SK-N-SH (cell line): ENCODE results near the gene CBR4. TPM values are rescaled to one million over a fixed set of nuclear protein-coding genes. Genes with fewer than 3 reads are reported as not detected.

Experiments
- CTCF ChIA-PET: fragments of 300-600, 350-600 bp; formaldehyde crosslinking; extraction: SDS; loops from one replicate; lab custom pipeline; 2021; lab: Yijun Ruan, JAX
- POLR2A ChIA-PET: fragments of 350-600 bp; sonication (Branson Sonifier 250); formaldehyde crosslinking; extraction: SDS; loops from one replicate; lab custom pipeline; 2020; ENCODE audit warnings: antibody characterized with exemption, inconsistent platforms; lab: Yijun Ruan, JAX
- DNase-seq: peaks from one replicate; pipeline ENCODE4 v3.0.0; 2012
- H2AFZ ChIP-seq: fragments of 200-600 bp; sonication (generic); 2 replicates; pipeline ENCODE4 v1.8.1; 2016; ENCODE audit warnings: antibody characterized with exemption, mild to moderate bottlenecking, low read depth
- H3F3A ChIP-seq: fragments of 200-600 bp; sonication (generic); replicated peaks from 2 replicates; pipeline ENCODE3; 2016; ENCODE audit warnings: antibody characterized with exemption, mild to moderate bottlenecking; ENCODE audit not compliant: insufficient read depth
- H3K27ac ChIP-seq, 2 experiments: fragments of 200-500 bp in 1 of 2; fragments of 200-600 bp in 1 of 2; sonication (Bioruptor generic) in 1 of 2; sonication (generic), shearing (Covaris generic) in 1 of 2; 2 replicates each; pipeline versions ENCODE4 v1.5.1 to v1.6.1; 2014 to 2016; ENCODE audit warnings: low read depth in 2 of 2, inconsistent platforms in 1 of 2, low read length in 1 of 2, mild to moderate bottlenecking in 1 of 2, mixed read lengths in 1 of 2
- H3K27me3 ChIP-seq: fragments of 200-600 bp; sonication (generic), shearing (Covaris generic); 2 replicates; pipeline ENCODE4 v1.6.1; 2016; ENCODE audit warnings: mixed run types; ENCODE audit not compliant: insufficient read depth
- H3K36me3 ChIP-seq, 2 experiments: fragments of 200-500 bp in 1 of 2; fragments of 200-600 bp in 1 of 2; sonication (Bioruptor generic) in 1 of 2; sonication (generic) in 1 of 2; replicated peaks in 1 of 2; 2 replicates each; pipeline versions ENCODE3 to v1.5.1; 2014 to 2016; ENCODE audit warnings: low read length in 1 of 2, mild to moderate bottlenecking in 1 of 2; ENCODE audit not compliant: insufficient read depth in 2 of 2, control insufficient read depth in 1 of 2
- H3K4me1 ChIP-seq, 2 experiments: fragments of 200-500 bp in 1 of 2; fragments of 200-600 bp in 1 of 2; sonication (Bioruptor generic) in 1 of 2; sonication (generic), shearing (Covaris generic) in 1 of 2; 2 replicates each; pipeline versions ENCODE4 v1.5.1 to v1.6.1; 2014 to 2016; ENCODE audit warnings: low read depth in 1 of 2, low read length in 1 of 2, mixed run types in 1 of 2; ENCODE audit not compliant: insufficient read depth in 2 of 2, control insufficient read depth in 1 of 2
- H3K4me2 ChIP-seq: fragments of 200-600 bp; sonication (generic), shearing (Covaris generic); 2 replicates; pipeline ENCODE4 v1.6.1; 2017; ENCODE audit warnings: mixed run types
- H3K4me3 ChIP-seq, 2 experiments: fragments of 200-500 bp in 1 of 2; fragments of 200-600 bp in 1 of 2; sonication (Bioruptor generic) in 1 of 2; sonication (generic), shearing (Covaris generic) in 1 of 2; 2 replicates each; pipeline versions ENCODE4 v1.5.1 to v1.8.1; 2014 to 2016; ENCODE audit warnings: low read depth in 2 of 2, inconsistent platforms in 1 of 2, low read length in 1 of 2, mild to moderate bottlenecking in 1 of 2, mixed read lengths in 1 of 2, moderate library complexity in 1 of 2
- H3K79me2 ChIP-seq: fragments of 200-600 bp; sonication (generic); 2 replicates; pipeline ENCODE4 v1.8.1; 2017; ENCODE audit warnings: mild to moderate bottlenecking; ENCODE audit not compliant: insufficient read depth
- H3K9ac ChIP-seq: fragments of 200-600 bp; sonication (generic); 2 replicates; pipeline ENCODE4 v1.6.1; 2017; ENCODE audit warnings: mixed run types
- H3K9me2 ChIP-seq: fragments of 200-600 bp; sonication (generic); 2 replicates; pipeline ENCODE4 v1.6.1; 2017; ENCODE audit warnings: mixed run types
- H3K9me3 ChIP-seq: fragments of 200-600 bp; sonication (generic); 2 replicates; pipeline ENCODE4 v1.6.1; 2017; ENCODE audit warnings: mixed run types, mild to moderate bottlenecking, moderate library complexity
- H4K20me1 ChIP-seq: fragments of 200-600 bp; sonication (generic); 2 replicates; pipeline ENCODE4 v1.6.1; 2017; ENCODE audit warnings: mild to moderate bottlenecking, mixed run types; ENCODE audit not compliant: insufficient read depth
- CHD2 ChIP-seq: fragments of 150-350 bp; IDR thresholded peaks from 2 replicates; pipeline ENCODE4 v1.6.1; 2018; ENCODE audit warnings: low read length; ENCODE audit not compliant: partially characterized antibody
- CTCF ChIP-seq: fragments of 200-600 bp; sonication (generic); IDR thresholded peaks from 2 replicates; pipeline ENCODE4 v1.6.1; 2017; ENCODE audit warnings: antibody characterized with exemption, mild to moderate bottlenecking, moderate library complexity
- EP300 ChIP-seq, 2 experiments: IDR thresholded peaks; 2 replicates each; pipeline versions ENCODE4 v1.4.0 to v1.6.1; 2012; ENCODE audit warnings: borderline replicate concordance in 1 of 2, low read depth in 1 of 2, low read length in 1 of 2
- FOXJ3 ChIP-seq: sonication (generic); formaldehyde crosslinking; IDR thresholded peaks from 2 replicates; pipeline ENCODE4 v1.5.1; 2020; ENCODE audit warnings: mild to moderate bottlenecking, missing genetic modification reagents
- FOXM1 ChIP-seq: IDR thresholded peaks from 2 replicates; pipeline ENCODE4 v1.4.0; 2012; ENCODE audit warnings: low read depth, mild to moderate bottlenecking
- GATA2 ChIP-seq: sonication (generic); formaldehyde crosslinking; IDR thresholded peaks from 2 replicates; pipeline ENCODE4 v1.5.0; 2020; ENCODE audit warnings: mild to moderate bottlenecking, missing genetic modification reagents
- MAX ChIP-seq: IDR thresholded peaks from 2 replicates; pipeline ENCODE4 v1.4.0; 2012; ENCODE audit warnings: low read depth
- MXI1 ChIP-seq: IDR thresholded peaks from 2 replicates; pipeline ENCODE4 v1.6.1; 2012; ENCODE audit warnings: mild to moderate bottlenecking, low read depth, low read length, improper control_type of control experiment
- NRF1 ChIP-seq: IDR thresholded peaks from 2 replicates; pipeline ENCODE4 v1.6.1; 2012; ENCODE audit warnings: low read depth, mild to moderate bottlenecking, low read length
- PBX3 ChIP-seq: IDR thresholded peaks from 2 replicates; pipeline ENCODE4; 2012
- POLR2AphosphoS5 ChIP-seq: IDR thresholded peaks from 2 replicates; pipeline ENCODE4 v1.6.1; 2012; ENCODE audit warnings: low read depth, low read length
- RAD21 ChIP-seq: IDR thresholded peaks from 2 replicates; pipeline ENCODE4 v1.6.1; 2012; ENCODE audit warnings: mild to moderate bottlenecking, low read length
- RCOR1 ChIP-seq: fragments of 150-350 bp; IDR thresholded peaks from 2 replicates; pipeline ENCODE4 v1.6.1; 2017; ENCODE audit warnings: antibody characterized with exemption, low read length
- REST ChIP-seq: IDR thresholded peaks from 2 replicates; pipeline ENCODE4 v1.6.1; 2012; ENCODE audit warnings: mild to moderate bottlenecking, low read depth, low read length, moderate library complexity
- SMC3 ChIP-seq: IDR thresholded peaks from 2 replicates; pipeline ENCODE4 v1.6.1; 2012; ENCODE audit warnings: low read depth, low read length, improper control_type of control experiment
- TAF1 ChIP-seq: IDR thresholded peaks from 2 replicates; pipeline ENCODE4 v1.6.1; 2012; ENCODE audit warnings: low read depth, mild to moderate bottlenecking, low read length, moderate library complexity, borderline replicate concordance
- TCF12 ChIP-seq: IDR thresholded peaks from 2 replicates; pipeline ENCODE4 v1.4.0; 2012
- USF1 ChIP-seq: IDR thresholded peaks from 2 replicates; pipeline ENCODE4 v1.4.0; 2012; ENCODE audit warnings: low read depth, borderline replicate concordance
- USF2 ChIP-seq: fragments of 150-350 bp; IDR thresholded peaks from 2 replicates; pipeline ENCODE4 v1.6.1; 2017; ENCODE audit warnings: antibody characterized with exemption, low read length, low read depth, borderline replicate concordance
- WGBS: methylation state at CpG from one replicate; pipeline ENCODE4 v1.1.6; 2017; ENCODE audit warnings: low lambda C conversion rate; 5-methylcytosine and 5-hydroxymethylcytosine counted together
- polyA plus RNA-seq, 3 experiments: library from polyadenylated mRNA; depleted of rRNA; stranded (reverse); fragments of >200 nt; gene quantifications; 2 replicates each; pipeline ENCODE4 v1.2.3, GENCODE V29; 2012

The CBR4 gene
- polyA plus RNA-seq, 1 of the 3 experiments (the other 2 are of a cell fraction): 2.8 TPM

GRCh38 chr4:169048868-169049414 is 38.9 kb upstream of the CBR4 start:
- H3K4me1 ChIP-seq: no peaks in the 10 kb centered on the region
- no peaks in the 10 kb centered on the region for H3K9me2 ChIP-seq
- no peaks in the 10 kb centered on the region for H3K79me2 ChIP-seq
- TF ChIP-seq CHD2: no peak
- no peak for TF ChIP-seq CTCF
- TF ChIP-seq FOXM1: no peak
- no peak for TF ChIP-seq RCOR1
- no peak for TF ChIP-seq FOXJ3
- no peak for TF ChIP-seq MXI1
- no peak for TF ChIP-seq TCF12
- TF ChIP-seq POLR2AphosphoS5: no peak
- TF ChIP-seq GATA2 (CRISPR knock-in tag): no peak
- TF ChIP-seq RAD21: no peak
- ChIA-PET POLR2A (interaction anchor here (1.2 kb wide), 1 partner anchor 39 kb away, joined by 3 read pairs; the partner anchor contains the start of gene CBR4), CTCF (interaction anchor here (0.9 to 1.2 kb wide), 2 partner anchors 24 to 43 kb away, joined by 3 read pairs; no protein-coding TSS in a partner anchor)
- H3K27me3 ChIP-seq: no peaks in the 10 kb centered on the region
- no peak overlapping the region for H3K4me2 ChIP-seq
- 99% methylated on average over 9 of the region's 9 CpGs for WGBS
- no peaks in the 10 kb centered on the region for H3K36me3 ChIP-seq
- no peaks in the 10 kb centered on the region for H3K9me3 ChIP-seq
- no peaks in the 10 kb centered on the region for H4K20me1 ChIP-seq
- DNase-seq: no peak
- no peak overlapping the region for H3K4me3 ChIP-seq
- no peak overlapping the region for H2AFZ ChIP-seq
- no peak overlapping the region for H3K9ac ChIP-seq
- H3K27ac ChIP-seq: no peak overlapping the region
- no peaks in the 10 kb centered on the region for H3F3A ChIP-seq

- WGBS: 91% methylated on average over 4 of the region's 4 CpGs
- Histone ChIP-seq H3K9me2 (no peaks in the 10 kb centered on the region), H3K27me3 (no peaks in the 10 kb centered on the region), H2AFZ (no peak overlapping the region), H3K36me3 (no peaks in the 10 kb centered on the region), H3K79me2 (no peaks in the 10 kb centered on the region), H3K4me3 (no peak overlapping the region), H3K9ac (no peak overlapping the region), H3K9me3 (no peaks in the 10 kb centered on the region), H3K4me1 (no peaks in the 10 kb centered on the region), H3K4me2 (no peak overlapping the region), H4K20me1 (no peaks in the 10 kb centered on the region), H3F3A (no peaks in the 10 kb centered on the region), H3K27ac (no peak overlapping the region)
- no peak for DNase-seq
- CTCF ChIA-PET: interaction anchor here (1.2 to 1.8 kb wide), 3 partner anchors 23 to 124 kb away, joined by 3 to 5 read pairs (median 4); no protein-coding TSS in a partner anchor
- POLR2A ChIA-PET: interaction anchor here (1.2 kb wide), 1 partner anchor 38 kb away, joined by 3 read pairs; the partner anchor contains the start of gene CBR4
- TF ChIP-seq SMC3: no peak
- no peak for TF ChIP-seq NRF1
- no peak for TF ChIP-seq MAX
- TF ChIP-seq USF1: no peak
- TF ChIP-seq PBX3: no peak
- no peak for TF ChIP-seq USF2
- TF ChIP-seq CHD2: no peak
- TF ChIP-seq EP300 (IDR thresholded peaks at IDR 0.05; ENCODE audit: borderline replicate concordance in 1 of 2, low read depth in 1 of 2, low read length in 1 of 2): no peak
- TF ChIP-seq REST: no peak
- TF ChIP-seq TAF1: no peak
Observed at GRCh38 chr4:169047956-169048355, 37.9 kb upstream of the CBR4 start.
